ENCODE results near the gene ST3GAL3.

DNA sequence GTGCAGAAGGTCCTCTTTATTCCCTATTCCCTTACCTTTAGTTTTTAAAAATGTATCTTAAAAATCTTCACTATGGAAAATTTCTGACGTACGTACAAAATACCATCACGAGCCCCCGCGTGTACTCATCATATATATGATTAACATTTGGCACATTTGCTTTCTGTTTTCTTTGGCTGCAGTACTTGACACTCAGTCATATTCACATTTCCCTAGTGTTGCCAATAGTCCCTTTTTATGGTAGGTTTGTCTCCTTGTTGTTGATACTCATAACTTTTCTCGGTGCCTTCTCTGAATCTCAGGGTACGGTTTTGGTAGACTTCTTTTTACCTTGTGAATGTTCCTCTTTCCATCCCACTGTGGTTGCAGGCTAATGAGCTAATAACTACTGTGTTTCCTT is 34.1 kb upstream of the ST3GAL3 start:
- TF ChIP-seq POLR2A (IDR thresholded peaks at IDR 0.05) (no peak), EP300 (IDR thresholded peaks at IDR 0.05) (no peak)
- TF ChIP-seq, protein P1, sequence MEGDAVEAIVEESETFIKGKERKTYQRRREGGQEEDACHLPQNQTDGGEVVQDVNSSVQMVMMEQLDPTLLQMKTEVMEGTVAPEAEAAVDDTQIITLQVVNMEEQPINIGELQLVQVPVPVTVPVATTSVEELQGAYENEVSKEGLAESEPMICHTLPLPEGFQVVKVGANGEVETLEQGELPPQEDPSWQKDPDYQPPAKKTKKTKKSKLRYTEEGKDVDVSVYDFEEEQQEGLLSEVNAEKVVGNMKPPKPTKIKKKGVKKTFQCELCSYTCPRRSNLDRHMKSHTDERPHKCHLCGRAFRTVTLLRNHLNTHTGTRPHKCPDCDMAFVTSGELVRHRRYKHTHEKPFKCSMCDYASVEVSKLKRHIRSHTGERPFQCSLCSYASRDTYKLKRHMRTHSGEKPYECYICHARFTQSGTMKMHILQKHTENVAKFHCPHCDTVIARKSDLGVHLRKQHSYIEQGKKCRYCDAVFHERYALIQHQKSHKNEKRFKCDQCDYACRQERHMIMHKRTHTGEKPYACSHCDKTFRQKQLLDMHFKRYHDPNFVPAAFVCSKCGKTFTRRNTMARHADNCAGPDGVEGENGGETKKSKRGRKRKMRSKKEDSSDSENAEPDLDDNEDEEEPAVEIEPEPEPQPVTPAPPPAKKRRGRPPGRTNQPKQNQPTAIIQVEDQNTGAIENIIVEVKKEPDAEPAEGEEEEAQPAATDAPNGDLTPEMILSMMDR (IDR thresholded peaks at IDR 0.05), result no peak
